NCI-H1048 (cell line): ENCODE measurements around the gene IRF4.

Source experiments
- DNase-seq: peaks from one replicate; lab custom pipeline; 2025; lab: John Stamatoyannopoulos, UW

Gene IRF4

GRCh38 chr6:391559-392440 is at the start of gene IRF4:
TSS of gene IRF4 (plus strand) at chr6:391752. CDS start at chr6:393153, 1,401 bp downstream.
- DNase-seq, result no peak

- no peak for DNase-seq
Observed at GRCh38 chr6:341914-342831, 49.4 kb upstream of the IRF4 start.

- DNase-seq, result no peak
Observed at GRCh38 chr6:342832-343179, 48.7 kb upstream of the IRF4 start.

GRCh38 chr6:343226-343935 is 48.2 kb upstream of the IRF4 start:
- no peak for DNase-seq

GRCh38 chr6:343960-344815 is 47.4 kb upstream of the IRF4 start:
- DNase-seq, result no peak

GRCh38 chr6:344816-345340 is 46.7 kb upstream of the IRF4 start:
- DNase-seq, result no peak

GRCh38 chr6:345747-346385 is 45.7 kb upstream of the IRF4 start:
- DNase-seq, result no peak

GRCh38 chr6:346386-347030 is 45.0 kb upstream of the IRF4 start:
- DNase-seq, result no peak

- DNase-seq, result no peak
Observed at GRCh38 chr6:347232-347631, 44.3 kb upstream of the IRF4 start.

- no peak for DNase-seq
Observed at GRCh38 chr6:347951-348859, 43.3 kb upstream of the IRF4 start.

- DNase-seq, result no peak
Observed at GRCh38 chr6:348860-349396, 42.6 kb upstream of the IRF4 start.

- no peak for DNase-seq
Observed at GRCh38 chr6:349491-349921, 42.0 kb upstream of the IRF4 start.

- no peak for DNase-seq
Observed at GRCh38 chr6:350371-350770, 41.2 kb upstream of the IRF4 start.

- DNase-seq, result no peak
Observed at GRCh38 chr6:351011-351866, 40.3 kb upstream of the IRF4 start.

- DNase-seq, result no peak
Observed at GRCh38 chr6:351867-352289, 39.7 kb upstream of the IRF4 start.

- no peak for DNase-seq
Observed at GRCh38 chr6:352474-352873, 39.1 kb upstream of the IRF4 start.

GRCh38 chr6:352896-353470 is 38.6 kb upstream of the IRF4 start:
- no peak for DNase-seq
